NCI-H69 (cell line): ENCODE data around the gene MPHOSPH9.

Source experiments
- DNase-seq: peaks from one replicate; lab custom pipeline; 2025; lab: John Stamatoyannopoulos, UW

The MPHOSPH9 gene

DNA sequence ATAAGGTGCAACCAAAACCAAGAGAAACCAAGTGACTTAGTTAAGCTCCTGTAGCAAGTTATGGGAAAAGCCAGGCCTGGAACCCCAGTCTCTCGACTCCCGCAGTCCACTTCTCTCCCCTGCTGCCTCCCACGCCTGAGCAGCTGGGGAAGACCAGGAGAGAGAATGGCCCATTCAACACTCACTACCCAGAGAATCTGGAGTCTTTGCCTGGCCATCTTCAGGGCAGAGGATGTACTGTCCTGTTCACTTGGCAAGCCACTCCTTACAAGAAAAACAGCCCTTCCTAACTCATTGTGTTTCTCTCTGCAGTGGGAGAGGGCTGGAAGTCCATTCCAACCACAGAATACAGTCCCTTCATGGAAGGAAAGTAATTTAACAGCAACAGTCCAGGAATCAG lies 83.9 kb downstream of the MPHOSPH9 start:
- DNase-seq = no peak

DNA sequence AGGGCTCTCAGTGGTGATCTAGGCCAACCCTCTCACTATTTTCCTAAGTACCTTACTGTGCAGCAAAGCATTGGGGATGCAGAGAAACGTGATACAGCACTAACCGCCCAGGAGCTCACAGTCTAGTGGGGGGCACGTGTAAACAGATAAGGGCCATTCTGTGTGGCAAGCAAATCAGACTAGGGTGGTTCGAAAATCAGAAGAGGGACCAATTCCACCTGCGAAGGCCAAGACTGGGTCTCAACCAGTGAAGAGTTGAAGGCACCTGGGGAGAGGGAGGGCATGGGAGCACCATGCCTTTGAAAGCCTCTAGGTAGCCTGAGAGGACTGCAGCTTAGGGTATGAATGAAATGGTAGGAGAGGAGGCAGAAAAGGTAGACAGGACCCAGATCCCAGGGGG lies 84.3 kb downstream of the MPHOSPH9 start:
- DNase-seq = no peak

DNA sequence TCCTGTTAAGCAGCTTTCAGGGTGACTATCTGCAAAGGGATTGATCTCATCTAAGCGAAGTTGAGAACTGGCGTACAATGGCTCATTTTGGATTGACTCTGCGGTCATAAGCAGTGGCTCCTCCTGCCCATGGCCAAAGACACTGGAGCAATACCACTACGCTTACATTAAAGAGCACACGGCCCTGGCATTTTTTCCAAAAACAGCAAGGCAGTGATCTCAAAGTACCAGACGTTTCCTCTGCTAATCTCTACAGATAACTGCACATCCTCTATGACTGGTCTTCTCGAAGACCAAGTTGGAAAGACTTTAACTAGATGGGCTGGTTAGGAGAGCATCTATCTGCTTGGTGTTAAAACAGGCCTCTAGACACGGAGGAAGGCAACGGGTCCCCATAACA lies 84.7 kb downstream of the MPHOSPH9 start:
- DNase-seq = no peak

DNA sequence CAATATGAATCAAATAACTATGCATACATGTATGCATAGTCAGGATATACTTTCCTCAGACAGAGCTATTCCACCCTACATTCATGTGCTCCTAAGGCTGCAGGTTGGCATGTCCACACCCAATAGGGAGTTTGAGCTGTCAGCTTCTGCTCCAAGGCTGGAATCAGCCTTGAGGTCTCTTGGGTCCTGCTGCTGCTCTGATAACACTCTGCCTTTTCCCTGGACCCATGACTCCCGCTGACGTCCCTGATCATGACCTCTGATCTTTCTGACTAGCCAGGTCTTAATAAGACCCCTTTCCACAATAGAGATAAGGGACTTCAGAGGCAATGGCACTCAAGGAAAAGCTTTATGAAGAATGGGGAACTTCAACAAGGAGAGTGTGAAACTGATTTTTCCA lies 87.7 kb downstream of the MPHOSPH9 start:
- no peak for DNase-seq

DNA sequence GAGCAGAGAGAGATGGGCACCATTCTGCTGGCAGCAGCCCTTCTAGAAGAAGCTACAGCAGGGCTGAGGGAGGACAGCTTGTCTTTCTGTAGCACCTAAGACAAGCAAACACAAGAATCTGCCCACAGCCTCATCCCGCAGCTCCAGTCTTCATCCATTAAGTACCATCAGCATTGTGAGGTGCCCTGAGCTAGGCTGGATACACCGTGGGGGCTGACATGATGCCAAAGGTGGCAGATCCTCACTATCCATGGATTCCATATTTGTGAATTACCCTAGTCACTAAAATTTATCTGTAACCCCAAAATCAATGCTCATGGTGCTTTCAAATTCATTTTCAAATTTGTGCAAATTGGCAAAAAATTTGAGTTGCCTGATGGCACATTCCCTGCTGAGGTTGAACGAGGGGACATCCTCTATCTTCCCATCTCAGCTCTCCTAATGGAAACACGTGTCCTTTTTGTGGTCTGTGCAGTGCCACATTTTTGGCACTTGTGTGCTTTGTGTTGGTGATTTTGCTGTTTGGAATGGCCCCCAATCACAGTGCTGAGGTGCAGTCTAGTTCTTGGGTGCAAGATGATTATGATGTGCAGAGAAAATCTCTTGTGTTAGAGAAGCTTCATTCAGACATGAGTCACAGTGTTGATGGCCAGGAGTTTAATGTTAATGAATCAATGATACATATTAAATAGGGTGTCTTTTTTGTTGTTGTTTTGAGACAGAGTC lies 89.0 kb downstream of the MPHOSPH9 start:
- DNase-seq = no peak

DNA sequence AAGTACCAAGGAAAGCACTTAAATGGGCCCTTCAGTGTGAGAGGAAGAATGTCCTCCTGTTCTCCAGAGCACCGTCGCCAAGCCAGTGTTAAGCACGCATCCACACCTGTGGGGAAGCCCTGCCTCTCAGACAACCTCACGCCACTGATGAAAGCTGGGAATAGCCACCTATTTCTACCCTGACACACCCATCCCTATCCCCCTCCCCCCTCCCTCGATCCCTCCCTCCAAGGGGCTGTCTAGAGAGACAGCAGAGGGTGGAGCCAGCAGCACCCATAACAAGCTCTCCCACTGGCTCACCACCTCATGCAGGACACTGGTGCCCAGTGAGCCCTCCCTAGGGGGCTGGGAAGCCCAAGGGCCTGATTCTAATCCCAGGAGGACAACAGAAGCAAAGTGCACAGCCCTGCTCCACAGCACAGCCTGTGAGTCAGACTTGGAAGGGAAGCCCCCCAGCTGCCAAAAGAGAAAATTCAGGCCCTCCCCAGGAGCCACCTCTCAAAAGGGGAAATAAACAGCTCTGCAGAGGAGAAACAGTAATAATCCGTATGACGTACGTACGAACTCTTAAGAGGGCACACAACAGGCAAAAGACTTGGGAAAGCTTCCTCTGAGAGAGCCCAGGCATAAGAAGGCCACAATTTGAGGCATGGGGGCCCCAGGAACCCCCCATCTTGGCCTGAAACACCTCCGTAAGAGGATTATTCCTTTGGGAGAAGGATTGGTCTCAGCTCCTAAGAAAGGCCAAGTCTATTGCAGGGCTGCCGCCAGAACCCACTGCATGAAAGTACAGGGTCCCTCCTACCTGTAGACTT lies 89.8 kb downstream of the MPHOSPH9 start:
- peak; percentile 87 for DNase-seq

DNA sequence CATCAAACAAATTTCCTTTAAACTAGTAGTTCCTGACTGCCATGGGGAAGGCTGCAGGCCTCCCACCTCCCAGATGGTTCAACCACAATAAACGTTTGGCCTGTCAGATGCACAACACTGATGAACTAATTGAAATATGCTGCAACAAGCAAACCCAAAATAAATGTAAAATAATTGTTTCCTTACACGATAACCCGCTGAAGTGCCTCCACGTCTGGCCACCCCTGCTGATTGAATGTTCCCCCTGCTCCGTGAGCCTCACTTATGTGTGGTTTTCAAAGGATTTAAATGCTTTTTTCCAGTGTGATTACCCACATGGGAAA lies 90.5 kb downstream of the MPHOSPH9 start:
- no peak for DNase-seq

DNA sequence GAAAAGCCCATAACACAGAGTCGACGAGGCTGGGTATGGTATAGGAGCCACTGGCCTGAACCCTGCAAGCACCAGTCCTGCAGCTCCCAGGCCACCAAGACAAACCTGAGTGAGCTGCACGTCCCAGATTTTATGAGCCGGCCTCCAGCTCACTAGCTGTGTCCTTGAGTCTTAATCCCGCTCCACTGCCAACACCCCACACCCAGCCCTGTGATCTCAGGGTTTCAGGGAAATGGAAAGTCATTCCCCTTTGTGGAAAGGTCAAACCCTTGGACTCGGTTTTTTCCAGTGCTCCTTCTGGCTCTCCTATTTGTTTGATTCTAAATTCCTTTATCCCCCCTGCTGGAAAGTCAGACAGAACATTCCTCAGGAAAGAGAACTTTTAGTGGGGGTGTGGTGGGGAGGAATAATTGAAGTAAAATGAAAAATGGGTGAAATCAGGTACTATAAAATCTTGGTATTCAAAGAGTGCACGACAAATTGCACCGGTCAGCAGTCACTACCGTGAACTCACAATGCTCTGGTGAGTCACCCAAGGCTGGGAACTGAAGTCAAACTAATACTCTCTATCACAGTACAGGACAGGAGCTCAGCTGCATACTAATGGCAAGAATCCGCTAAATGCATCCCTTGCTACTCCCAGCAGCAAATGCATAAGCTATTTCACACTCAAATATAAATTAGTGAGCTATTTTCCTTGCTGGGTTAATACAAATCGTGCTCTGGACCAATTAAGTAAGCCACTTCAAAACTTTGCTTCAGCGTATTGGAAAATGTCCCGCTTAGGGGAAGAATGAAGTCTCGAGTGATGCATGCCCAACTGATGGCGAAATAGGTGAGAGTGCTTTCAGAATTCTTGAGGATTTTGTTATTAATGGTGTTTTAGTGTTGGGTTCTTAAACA lies 91.1 kb downstream of the MPHOSPH9 start:
- DNase-seq = no peak

DNA sequence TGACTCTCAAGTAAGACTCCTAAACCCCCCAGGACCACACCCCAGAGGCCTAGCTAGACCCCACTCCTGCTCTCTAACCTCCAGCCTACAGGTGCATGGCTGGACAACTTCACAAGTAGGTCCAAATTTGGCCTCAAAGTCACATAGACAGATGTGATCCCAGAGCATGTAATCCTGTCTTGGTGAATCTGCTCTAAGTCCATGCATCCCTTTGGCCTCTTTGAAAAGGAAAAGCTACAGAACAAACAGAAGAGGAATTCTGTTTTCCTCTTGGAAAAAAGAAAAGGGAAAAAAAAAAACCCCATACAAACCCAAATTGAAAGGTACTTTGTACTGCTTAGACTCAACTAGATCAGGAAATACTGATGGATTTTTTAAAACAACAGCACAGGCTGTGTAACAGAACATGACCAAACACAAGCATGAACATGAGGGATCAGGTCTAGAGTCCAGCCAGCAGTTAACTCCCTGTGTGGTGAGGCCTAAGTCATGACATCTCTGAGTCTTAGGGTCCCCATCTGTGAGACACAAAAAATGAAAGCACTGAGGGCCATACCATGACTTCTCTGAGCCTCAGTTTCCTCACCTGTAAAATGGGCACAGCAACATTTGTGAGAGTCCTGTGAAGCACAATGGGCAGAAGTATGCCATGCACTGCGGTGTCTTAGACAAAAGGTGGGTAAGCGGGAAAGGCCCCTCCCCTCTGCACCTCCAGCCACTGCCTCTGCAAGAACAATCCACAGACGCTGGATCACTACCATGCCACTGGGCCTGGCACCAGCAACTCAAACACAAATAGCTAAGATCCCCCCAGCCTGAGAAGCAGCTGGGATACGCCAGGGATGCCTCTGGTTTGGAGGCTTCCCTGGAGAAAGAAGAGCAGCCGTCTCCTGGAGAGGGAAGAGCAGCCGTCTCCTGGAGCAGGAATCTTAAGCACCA lies 92.0 kb downstream of the MPHOSPH9 start:
- DNase-seq = peak; percentile 25

DNA sequence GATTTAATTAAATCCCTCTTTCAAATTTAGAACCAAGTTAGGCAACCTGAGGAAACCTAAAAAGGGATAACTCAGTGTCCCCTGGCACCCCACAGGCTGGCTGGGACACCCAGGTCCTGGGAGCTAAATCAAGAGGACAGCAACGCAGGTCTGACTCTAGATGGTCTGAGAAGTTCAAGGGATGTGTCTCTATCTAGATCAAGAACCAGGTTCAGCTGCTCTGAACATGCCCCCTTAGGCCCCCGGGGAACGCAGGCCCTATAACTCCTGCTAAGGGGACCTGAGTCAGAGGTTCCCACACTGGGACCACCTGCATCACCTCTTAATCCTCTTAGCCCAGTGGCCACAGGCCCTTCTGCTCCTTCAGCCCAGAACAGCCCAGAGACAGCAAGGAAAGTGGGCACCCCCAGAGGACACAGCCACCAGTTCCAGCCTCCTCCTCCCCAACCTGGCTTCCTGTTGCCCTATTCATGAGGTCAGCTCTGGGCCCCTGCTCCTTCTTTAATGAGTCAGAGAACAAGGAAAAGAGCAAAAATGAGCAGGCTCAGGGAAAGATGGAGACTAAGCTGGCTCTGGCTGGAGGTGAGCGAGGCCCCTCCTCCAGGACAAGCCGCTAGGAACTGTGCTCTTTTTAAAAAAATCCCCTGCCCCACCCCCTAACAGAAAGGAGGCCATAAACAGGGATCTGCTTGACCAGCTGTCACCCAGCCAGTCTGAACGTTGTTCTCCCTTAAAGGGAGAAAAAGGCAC lies 92.8 kb downstream of the MPHOSPH9 start:
- DNase-seq = peak; percentile 91

DNA sequence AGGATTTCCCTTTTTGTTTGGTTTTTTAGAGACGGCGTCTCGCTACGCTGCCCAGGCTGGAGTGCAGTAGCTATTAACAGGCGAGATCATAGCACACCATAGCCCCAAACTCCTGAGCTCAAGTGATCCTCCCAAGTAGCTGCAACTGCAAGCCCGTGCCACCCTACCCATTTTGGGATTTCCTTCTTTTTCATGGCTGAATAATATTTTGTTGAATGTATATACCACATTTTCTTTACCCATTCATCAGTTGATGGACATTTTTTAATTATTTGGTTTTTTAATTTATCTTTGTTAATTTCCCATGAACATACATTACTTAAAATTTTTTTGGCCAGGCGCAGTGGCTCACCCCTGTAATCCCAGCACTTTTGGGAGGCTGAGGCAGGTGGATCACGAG lies 97.3 kb downstream of the MPHOSPH9 start:
- no peak for DNase-seq

DNA sequence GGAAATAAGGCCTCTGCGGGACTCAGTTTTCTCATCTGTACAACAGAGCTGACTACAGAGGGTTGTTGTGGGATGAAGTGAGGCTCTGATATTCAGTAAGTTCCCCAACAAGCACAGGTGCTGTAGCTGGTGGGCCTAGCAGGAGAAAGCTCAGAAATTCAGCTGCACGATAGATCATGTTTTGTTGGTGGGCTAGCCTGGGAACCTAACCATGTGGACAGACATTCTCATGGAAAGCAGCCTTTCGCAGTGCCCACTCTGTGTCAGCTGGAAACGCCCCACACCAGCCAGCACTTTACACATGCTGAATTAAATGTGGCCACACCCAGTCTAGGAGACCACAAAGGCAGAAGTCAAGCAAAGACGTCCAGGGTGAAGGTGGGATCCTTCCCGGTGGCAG lies 98.1 kb downstream of the MPHOSPH9 start:
- peak; percentile 38 for DNase-seq

DNA sequence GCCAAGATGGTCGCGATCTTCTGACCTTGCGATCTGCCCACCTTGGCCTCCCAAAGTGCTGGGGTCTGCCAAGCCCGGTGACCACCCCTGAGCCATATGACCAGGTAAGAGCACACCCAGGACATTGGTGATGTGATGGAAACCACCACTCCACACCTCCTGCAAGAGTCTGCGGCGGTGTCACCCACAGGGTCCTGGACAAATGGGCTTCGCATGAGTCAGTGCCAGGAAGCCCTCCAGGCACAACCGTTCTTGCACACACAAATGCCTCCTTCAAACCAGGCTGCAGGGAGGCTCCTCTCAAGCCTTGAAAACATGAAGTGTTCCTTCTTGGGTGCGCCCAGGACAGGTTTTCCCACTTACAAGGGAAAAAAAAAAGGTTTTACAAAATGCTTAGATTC lies 98.7 kb downstream of the MPHOSPH9 start:
- DNase-seq = peak; percentile 52

DNA sequence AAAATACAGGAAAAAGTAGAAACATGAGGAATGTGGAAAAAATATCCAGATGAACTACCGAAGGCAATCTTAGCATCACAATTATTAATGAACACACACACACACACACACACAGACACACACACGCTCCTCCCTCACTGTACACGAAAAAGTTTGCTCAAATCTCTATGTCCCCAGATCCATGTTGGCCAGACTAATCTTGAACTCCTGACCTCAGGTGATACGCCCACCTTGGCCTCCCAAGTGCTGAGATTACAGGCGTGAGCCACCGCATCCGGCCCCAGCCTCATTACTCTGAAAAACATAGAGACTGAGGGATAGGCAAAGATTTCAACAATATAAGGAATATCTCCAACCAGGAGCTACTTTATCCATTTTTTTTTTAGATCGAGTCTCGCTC lies 99.2 kb downstream of the MPHOSPH9 start:
- DNase-seq = no peak

DNA sequence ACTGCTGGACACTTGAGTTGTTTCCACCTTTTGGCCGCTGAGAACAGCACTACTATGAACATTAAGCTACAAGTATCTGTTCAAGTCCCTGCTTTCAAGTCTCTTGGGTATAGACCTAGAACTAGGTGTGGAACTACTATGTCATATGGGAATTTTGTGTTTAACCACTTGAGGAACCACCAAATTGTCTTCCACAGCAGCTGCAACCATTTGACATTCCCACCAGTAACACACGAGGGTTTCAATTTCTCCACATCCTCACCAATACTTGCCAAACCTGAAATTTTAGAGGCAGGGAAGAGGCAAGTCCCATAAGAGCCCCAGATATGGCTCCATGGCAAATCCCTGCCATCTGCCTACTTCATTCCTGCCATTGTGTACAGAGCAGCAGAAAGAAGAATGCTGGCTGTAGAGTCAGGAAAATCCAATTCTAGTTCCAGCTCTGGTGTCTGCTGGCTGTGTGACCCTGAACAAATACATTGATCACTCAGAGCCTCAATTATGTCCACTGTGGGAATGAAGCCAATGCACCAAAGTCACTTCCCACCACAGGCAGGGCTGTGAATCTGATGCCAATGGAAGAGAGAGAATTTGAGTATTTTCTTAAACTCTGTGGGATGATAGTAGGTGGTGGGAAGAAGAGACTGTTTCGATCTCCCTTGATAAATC lies 99.9 kb downstream of the MPHOSPH9 start:
- peak; percentile 53 for DNase-seq

DNA sequence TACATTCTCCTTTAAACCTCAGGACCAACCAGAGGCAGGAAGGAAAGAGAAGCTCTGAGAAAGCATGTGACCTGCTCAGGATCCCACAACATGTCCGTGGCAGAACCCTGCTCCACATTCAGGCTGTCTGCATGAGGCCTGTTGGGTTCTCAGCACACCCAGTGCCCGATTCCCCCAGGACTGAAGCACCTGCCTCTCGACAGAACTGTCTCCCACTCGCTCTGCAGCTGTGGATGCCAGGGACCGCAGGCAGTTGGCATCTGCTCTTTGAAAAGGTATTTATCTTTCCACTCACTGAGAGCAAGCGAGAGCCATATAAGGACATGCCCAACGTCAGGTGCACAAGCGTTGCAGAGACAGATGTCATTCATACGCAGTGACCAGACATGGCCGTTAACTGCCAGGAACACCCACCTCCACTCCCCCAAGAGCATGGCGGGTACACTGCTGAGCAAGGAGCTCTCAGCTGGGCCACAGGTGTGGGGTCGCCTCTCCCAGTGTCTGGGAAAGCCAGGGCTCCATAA lies 101.0 kb downstream of the MPHOSPH9 start:
- DNase-seq = peak; percentile 99

DNA sequence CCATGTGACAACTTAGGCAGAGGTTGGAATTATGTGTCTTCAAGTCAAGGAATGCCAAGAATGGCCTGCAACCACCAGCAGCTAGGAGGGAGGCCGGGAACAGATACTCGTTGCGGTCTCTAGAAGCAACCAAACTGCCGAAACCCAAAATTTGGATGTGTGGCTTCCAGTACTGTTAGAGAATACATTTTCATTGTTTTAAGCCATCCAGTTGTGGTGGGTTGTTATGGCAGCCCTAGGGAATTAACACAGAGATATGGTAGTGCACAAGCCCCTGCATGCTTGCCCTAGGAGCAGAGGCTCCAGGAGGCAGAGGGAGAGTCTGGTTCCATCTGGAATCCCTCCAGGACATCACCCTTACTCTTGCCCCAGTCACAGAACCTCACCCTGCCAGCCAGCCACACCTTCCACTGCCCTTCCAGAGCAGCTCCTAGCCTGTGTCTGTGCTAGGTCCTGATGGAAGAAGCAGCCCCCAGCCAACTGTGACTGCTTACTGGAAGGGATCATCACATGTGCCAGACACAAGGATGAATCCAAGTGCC lies 101.6 kb downstream of the MPHOSPH9 start:
- DNase-seq = peak; percentile 90

DNA sequence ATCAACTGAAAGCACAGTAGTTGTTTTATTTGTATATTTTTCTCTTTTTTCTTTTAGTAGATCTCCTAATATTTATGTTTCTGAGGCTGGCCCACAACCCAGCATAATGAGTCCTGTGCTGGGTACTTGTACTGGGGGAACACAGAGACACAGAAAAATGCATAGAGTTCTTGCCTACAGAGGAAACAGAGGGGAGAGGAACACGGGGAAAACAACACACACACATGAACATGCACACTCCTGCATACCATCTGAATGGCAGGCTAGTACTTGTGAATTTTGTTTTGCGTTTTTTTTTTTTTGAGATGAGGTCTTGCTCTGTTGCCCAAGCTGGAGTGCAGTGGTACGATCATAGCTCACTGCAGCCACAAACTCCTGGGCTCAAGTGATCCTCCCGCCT lies 103.3 kb downstream of the MPHOSPH9 start:
- no peak for DNase-seq

DNA sequence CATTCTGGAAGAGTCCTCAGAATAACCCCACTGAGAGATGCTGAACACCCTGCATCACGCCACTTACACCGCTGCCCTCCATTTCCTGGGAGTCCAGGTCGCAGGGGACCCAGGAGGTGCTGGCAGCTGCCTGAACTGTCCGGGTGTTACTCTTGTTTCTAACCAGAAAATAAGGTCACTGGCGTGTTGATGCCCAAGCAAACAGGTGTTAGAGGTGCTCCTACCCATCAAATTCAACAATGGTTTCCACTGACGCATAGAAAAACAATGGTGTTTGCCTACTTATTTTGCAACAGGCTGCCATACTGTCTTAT lies 105.8 kb downstream of the MPHOSPH9 start:
- no peak for DNase-seq
